ENCODE results near the gene AKR1D1. TPM values are rescaled to one million over a fixed set of nuclear protein-coding genes. Genes with fewer than 3 reads are reported as not detected.

Gene AKR1D1
- total and polyA plus RNA-seq, 2 of the 13 experiments (the other 11 are each of a cell fraction or from before 2014, with no cell fraction given): 6.9 to 37.0 TPM

DNA sequence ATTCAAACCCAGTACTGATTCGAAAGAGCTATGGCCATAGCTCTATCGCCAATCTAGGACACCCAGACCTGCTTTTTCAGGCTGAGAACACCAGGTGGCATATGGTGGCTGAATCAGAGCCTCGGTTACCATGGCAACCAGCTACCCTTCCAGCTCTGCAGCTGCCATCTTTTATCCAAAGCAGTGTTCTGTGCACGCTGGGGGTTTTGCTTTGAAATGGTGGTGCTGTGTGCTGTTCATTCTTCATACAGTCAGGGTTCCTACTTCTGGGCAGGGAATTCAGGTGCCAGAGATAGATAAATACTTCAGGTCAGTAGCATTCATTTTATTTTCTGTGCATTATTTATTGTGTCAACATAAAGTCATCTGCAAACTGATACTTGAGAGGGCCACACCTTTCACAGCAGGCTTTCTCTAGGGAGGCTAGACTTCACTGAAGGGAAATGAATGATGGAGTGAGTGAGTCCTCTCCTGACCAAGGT lies 85.4 kb downstream of the AKR1D1 start (continued):
- no peak for TF ChIP-seq ZNF562 (CRISPR knock-in tag; IDR thresholded peaks at IDR 0.05; ENCODE audit: borderline replicate concordance)
- TF ChIP-seq, protein P1, sequence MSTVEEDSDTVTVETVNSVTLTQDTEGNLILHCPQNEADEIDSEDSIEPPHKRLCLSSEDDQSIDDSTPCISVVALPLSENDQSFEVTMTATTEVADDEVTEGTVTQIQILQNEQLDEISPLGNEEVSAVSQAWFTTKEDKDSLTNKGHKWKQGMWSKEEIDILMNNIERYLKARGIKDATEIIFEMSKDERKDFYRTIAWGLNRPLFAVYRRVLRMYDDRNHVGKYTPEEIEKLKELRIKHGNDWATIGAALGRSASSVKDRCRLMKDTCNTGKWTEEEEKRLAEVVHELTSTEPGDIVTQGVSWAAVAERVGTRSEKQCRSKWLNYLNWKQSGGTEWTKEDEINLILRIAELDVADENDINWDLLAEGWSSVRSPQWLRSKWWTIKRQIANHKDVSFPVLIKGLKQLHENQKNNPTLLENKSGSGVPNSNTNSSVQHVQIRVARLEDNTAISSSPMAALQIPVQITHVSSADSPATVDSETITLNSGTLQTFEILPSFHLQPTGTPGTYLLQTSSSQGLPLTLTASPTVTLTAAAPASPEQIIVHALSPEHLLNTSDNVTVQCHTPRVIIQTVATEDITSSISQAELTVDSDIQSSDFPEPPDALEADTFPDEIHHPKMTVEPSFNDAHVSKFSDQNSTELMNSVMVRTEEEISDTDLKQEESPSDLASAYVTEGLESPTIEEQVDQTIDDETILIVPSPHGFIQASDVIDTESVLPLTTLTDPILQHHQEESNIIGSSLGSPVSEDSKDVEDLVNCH (CRISPR knock-in tag; IDR thresholded peaks at IDR 0.05): no peak
- TF ChIP-seq ZZZ3 (CRISPR knock-in tag; IDR thresholded peaks at IDR 0.05; ENCODE audit: borderline replicate concordance): no peak
- TF ChIP-seq NFE2L1 (CRISPR knock-in tag; IDR thresholded peaks at IDR 0.05; ENCODE audit: borderline replicate concordance): no peak
- TF ChIP-seq, protein P2, sequence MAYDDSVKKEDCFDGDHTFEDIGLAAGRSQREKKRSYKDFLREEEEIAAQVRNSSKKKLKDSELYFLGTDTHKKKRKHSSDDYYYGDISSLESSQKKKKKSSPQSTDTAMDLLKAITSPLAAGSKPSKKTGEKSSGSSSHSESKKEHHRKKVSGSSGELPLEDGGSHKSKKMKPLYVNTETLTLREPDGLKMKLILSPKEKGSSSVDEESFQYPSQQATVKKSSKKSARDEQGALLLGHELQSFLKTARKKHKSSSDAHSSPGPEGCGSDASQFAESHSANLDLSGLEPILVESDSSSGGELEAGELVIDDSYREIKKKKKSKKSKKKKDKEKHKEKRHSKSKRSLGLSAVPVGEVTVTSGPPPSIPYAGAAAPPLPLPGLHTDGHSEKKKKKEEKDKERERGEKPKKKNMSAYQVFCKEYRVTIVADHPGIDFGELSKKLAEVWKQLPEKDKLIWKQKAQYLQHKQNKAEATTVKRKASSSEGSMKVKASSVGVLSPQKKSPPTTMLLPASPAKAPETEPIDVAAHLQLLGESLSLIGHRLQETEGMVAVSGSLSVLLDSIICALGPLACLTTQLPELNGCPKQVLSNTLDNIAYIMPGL (CRISPR knock-in tag; IDR thresholded peaks at IDR 0.05; ENCODE audit: borderline replicate concordance in 1 of 2, low read depth in 1 of 2): peak; percentile 54 to 69; a peak in 2 of 4 replicates
- TF ChIP-seq, protein P3, sequence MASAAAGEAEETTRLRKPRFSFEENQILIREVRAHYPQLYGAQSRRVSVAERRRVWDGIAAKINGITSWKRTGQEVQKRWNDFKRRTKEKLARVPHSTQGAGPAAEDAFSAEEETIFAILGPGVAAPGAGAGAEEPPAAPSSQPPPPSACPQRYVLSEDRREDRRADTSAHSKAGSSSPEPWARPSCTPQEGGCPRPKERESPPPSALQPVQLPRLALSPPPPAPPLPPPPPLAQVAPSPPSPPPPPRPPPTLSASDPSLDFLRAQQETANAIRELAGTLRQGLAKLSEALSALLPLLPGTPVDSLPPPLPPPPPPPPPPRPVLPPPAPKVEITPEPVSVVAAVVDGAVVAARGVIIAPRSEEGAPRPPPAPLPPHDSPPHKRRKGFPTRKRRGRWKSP (CRISPR knock-in tag; IDR thresholded peaks at IDR 0.05): no peak
- TF ChIP-seq FOXJ3 (CRISPR knock-in tag; IDR thresholded peaks at IDR 0.05; ENCODE audit: borderline replicate concordance): 0 out of 2 replicates have a peak, but pooled peaks have one; percentile 21
- no peak for TF ChIP-seq WIZ (CRISPR knock-in tag; IDR thresholded peaks at IDR 0.05)
- TF ChIP-seq ZNF292 (CRISPR knock-in tag; IDR thresholded peaks at IDR 0.05; ENCODE audit: borderline replicate concordance, low read depth): peak; percentile 88; the same call in 1 of the 2 replicates
- no peak for TF ChIP-seq RAD51 (IDR thresholded peaks at IDR 0.05; ENCODE audit: borderline replicate concordance)
- TF ChIP-seq, protein P4, sequence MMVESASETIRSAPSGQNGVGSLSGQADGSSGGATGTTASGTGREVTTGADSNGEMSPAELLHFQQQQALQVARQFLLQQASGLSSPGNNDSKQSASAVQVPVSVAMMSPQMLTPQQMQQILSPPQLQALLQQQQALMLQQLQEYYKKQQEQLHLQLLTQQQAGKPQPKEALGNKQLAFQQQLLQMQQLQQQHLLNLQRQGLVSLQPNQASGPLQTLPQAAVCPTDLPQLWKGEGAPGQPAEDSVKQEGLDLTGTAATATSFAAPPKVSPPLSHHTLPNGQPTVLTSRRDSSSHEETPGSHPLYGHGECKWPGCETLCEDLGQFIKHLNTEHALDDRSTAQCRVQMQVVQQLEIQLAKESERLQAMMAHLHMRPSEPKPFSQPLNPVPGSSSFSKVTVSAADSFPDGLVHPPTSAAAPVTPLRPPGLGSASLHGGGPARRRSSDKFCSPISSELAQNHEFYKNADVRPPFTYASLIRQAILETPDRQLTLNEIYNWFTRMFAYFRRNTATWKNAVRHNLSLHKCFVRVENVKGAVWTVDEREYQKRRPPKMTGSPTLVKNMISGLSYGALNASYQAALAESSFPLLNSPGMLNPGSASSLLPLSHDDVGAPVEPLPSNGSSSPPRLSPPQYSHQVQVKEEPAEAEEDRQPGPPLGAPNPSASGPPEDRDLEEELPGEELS (CRISPR knock-in tag; IDR thresholded peaks at IDR 0.05): peak; percentile 46; the same call in 1 of the 2 replicates
- TF ChIP-seq EHMT2 (IDR thresholded peaks at IDR 0.05; ENCODE audit: borderline replicate concordance, low read depth, low read length): peak; percentile 42; the same call in 1 of the 2 replicates
- TF ChIP-seq IKZF1 (IDR thresholded peaks at IDR 0.05): no peak
- TF ChIP-seq, protein P5, sequence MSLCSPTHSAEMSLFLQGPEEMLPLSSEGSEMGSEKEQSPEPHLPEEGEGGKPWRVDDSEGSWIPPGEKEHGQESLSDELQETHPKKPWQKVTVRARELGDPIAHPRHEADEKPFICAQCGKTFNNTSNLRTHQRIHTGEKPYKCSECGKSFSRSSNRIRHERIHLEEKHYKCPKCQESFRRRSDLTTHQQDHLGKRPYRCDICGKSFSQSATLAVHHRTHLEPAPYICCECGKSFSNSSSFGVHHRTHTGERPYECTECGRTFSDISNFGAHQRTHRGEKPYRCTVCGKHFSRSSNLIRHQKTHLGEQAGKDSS (CRISPR knock-in tag; IDR thresholded peaks at IDR 0.05; ENCODE audit: borderline replicate concordance, low read depth): no peak
- TF ChIP-seq, protein P6, sequence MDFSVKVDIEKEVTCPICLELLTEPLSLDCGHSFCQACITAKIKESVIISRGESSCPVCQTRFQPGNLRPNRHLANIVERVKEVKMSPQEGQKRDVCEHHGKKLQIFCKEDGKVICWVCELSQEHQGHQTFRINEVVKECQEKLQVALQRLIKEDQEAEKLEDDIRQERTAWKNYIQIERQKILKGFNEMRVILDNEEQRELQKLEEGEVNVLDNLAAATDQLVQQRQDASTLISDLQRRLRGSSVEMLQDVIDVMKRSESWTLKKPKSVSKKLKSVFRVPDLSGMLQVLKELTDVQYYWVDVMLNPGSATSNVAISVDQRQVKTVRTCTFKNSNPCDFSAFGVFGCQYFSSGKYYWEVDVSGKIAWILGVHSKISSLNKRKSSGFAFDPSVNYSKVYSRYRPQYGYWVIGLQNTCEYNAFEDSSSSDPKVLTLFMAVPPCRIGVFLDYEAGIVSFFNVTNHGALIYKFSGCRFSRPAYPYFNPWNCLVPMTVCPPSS (IDR thresholded peaks at IDR 0.05): no peak
- TF ChIP-seq KLF11 (CRISPR knock-in tag; IDR thresholded peaks at IDR 0.05): no peak
- TF ChIP-seq ZNF614 (CRISPR knock-in tag; IDR thresholded peaks at IDR 0.05; ENCODE audit: borderline replicate concordance): 0 out of 2 replicates have a peak, but pooled peaks have one; percentile 32
- TF ChIP-seq, protein P7, sequence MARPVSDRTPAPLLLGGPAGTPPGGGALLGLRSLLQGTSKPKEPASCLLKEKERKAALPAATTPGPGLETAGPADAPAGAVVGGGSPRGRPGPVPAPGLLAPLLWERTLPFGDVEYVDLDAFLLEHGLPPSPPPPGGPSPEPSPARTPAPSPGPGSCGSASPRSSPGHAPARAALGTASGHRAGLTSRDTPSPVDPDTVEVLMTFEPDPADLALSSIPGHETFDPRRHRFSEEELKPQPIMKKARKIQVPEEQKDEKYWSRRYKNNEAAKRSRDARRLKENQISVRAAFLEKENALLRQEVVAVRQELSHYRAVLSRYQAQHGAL (CRISPR knock-in tag; IDR thresholded peaks at IDR 0.05; ENCODE audit: not compliant biosample characterization): no peak
- peak; percentile 99 for TF ChIP-seq SMC3 (IDR thresholded peaks at IDR 0.05; ENCODE audit: low read length)

All from HepG2 (cell line).